ENCODE results near the gene RFX6.

GRCh38 chr6:116941727-116942126 lies 64.7 kb downstream of the RFX6 start:
- TF ChIP-seq CTCF (IDR thresholded peaks at IDR 0.05; ENCODE audit: insufficient read depth, low read length) (no peak), POLR2AphosphoS5 (IDR thresholded peaks at IDR 0.05; ENCODE audit: low read depth) (no peak), SPI1 (IDR thresholded peaks at IDR 0.05; ENCODE audit: borderline replicate concordance, low read depth) (no peak), GABPA (IDR thresholded peaks at IDR 0.05; ENCODE audit: low read depth) (no peak)
- TF ChIP-seq, protein P1, sequence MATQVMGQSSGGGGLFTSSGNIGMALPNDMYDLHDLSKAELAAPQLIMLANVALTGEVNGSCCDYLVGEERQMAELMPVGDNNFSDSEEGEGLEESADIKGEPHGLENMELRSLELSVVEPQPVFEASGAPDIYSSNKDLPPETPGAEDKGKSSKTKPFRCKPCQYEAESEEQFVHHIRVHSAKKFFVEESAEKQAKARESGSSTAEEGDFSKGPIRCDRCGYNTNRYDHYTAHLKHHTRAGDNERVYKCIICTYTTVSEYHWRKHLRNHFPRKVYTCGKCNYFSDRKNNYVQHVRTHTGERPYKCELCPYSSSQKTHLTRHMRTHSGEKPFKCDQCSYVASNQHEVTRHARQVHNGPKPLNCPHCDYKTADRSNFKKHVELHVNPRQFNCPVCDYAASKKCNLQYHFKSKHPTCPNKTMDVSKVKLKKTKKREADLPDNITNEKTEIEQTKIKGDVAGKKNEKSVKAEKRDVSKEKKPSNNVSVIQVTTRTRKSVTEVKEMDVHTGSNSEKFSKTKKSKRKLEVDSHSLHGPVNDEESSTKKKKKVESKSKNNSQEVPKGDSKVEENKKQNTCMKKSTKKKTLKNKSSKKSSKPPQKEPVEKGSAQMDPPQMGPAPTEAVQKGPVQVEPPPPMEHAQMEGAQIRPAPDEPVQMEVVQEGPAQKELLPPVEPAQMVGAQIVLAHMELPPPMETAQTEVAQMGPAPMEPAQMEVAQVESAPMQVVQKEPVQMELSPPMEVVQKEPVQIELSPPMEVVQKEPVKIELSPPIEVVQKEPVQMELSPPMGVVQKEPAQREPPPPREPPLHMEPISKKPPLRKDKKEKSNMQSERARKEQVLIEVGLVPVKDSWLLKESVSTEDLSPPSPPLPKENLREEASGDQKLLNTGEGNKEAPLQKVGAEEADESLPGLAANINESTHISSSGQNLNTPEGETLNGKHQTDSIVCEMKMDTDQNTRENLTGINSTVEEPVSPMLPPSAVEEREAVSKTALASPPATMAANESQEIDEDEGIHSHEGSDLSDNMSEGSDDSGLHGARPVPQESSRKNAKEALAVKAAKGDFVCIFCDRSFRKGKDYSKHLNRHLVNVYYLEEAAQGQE (IDR thresholded peaks at IDR 0.05; ENCODE audit: insufficient replicate concordance, low read depth): no peak
